Ovary (tissue), 9 donors: ENCODE measurements around the gene PRSS35. TPM values are rescaled to one million over a fixed set of nuclear protein-coding genes. Genes with fewer than 3 reads are reported as not detected.

Source experiments
- DNase-seq, 5 donors: peaks; one replicate each; pipeline ENCODE4 v3.0.0-alpha.2; 2019 to 2020
- H3K27ac ChIP-seq, 2 donors: fragments of 200-600 bp; one replicate each; pipeline versions ENCODE4 v1.5.1 to v1.8.0; 2019 to 2022
- H3K27me3 ChIP-seq: fragments of 200-600 bp; one replicate; pipeline ENCODE4 v1.8.0; 2022
- H3K36me3 ChIP-seq: fragments of 200-600 bp; sonication (generic); one replicate; pipeline ENCODE4 v1.5.1; 2019
- H3K4me1 ChIP-seq: one replicate; pipeline ENCODE4 v1.8.1; 2013; ENCODE audit warnings: mild to moderate bottlenecking, moderate library complexity; ENCODE audit not compliant: insufficient read depth
- H3K4me3 ChIP-seq: fragments of 200-600 bp; sonication (generic); one replicate; pipeline ENCODE4 v1.5.1; 2017
- H3K9me3 ChIP-seq, 2 donors: fragments of 200-600 bp in 1 of 2; sonication (generic) in 1 of 2; one replicate each; pipeline versions ENCODE4 v1.5.1 to v1.8.1; 2013 to 2019; ENCODE audit warnings: mild to moderate bottlenecking in 1 of 2, moderate library complexity in 1 of 2
- EP300 ChIP-seq: sonication (generic); formaldehyde crosslinking; IDR thresholded peaks from one replicate; pipeline ENCODE4 v1.6.1; 2017; ENCODE audit warnings: antibody characterized with exemption
- POLR2A ChIP-seq: fragments of 450-650 bp; IDR thresholded peaks from one replicate; pipeline ENCODE4 v1.6.1; 2017; ENCODE audit warnings: antibody characterized with exemption, mild to moderate bottlenecking, moderate library complexity
- WGBS, 3 donors: extraction: QIAGEN DNeasy Blood & Tissue Kit in 1 of 3; methylation state at CpG; one replicate each; pipeline versions ENCODE4 v1.1.5 to v1.1.7; 2013 to 2017; 5-methylcytosine and 5-hydroxymethylcytosine counted together
- intact Hi-C, 4 donors: fragments of 100-400 bp; cut with DNase I; formaldehyde crosslinking; loops; one replicate each; pipeline versions ENCODE4 v1.11.0 to v1.15.1; 2022 to 2023
- polyA plus RNA-seq, 2 donors: library from polyadenylated mRNA; stranded (reverse); fragments of 200-250 nt in 1 of 2; fragments of 350-450 nt in 1 of 2; fragmentation: Illumina TruSeq in 1 of 2; extraction: RNeasy Lipid Tissue Mini Kit (QIAGEN cat#74804) in 1 of 2; gene quantifications; one replicate each; pipeline ENCODE4 v1.2.3, GENCODE V29; 2013 to 2014
- total RNA-seq, 7 donors: library from RNA; depleted of rRNA in 2 of 7; stranded (reverse); fragments of >200 nt in 2 of 7; fragmentation: NEBNext Ultra II Directional in 3 of 7; extraction: Animal tissue kit (Norgen Biotek cat#: 25700) in 3 of 7; gene quantifications; one replicate each; pipeline versions ENCODE4 v1.1.0 to v1.2.4, GENCODE V29; 2016 to 2023
- TF ChIP-seq, protein P1 (sequence below), 3 donors: fragments of 450-650 bp in 2 of 3; fragments of 200-600 bp in 1 of 3; IDR thresholded peaks; one replicate each; pipeline versions ENCODE4 v1.5.1 to v1.8.0; 2016 to 2022; ENCODE audit warnings: antibody characterized with exemption in 3 of 3, mild to moderate bottlenecking in 1 of 3
- donor health status: DM: no; HTN: no; CAD: no; lungs with moderate emphysema.
- donor health status: DM: no; HTN: no; CAD: no.
- donor health status: Bipolar disorder and iron deficiency.
- donor health status: DM: yes; HTN: yes; CAD: no.
- donor health status: DM: no; HTN: no; CAD: no.
- donor health status: DM: yes; HTN: yes; CAD: no.

PRSS35 gene
- total and polyA plus RNA-seq, 9 donors = 2.4 to 11.3 (median 6.8) TPM

DNA sequence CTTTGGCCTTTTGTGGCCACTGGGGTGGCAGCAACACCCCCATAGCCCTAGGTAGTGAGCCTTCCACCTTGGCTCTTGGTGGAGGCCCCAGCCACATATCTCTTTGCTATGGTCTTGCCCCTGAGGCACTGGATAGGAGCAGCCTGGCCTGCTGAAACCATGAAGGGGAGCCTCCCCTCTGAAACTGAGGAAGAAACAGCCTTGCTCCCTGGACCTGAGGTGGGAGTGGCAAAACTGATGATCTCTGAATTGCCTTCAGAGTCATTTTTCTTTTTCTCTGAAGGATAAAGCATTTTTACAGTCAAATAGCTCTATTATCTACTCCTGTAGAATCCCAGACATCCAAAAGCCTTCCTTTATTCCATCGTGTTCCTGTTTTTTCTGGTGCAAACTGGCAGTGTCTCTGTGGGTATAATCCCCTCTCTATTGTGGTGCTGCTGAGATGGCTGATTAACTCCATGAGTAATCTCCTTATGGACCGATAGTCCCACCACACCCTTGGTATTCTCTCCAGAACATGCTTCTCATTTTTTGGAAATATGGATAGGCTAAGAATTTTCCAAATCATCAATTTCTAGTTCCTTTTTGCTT is 22.0 kb upstream of the PRSS35 start:
- no peaks in the 10 kb centered on the region for H3K4me1 ChIP-seq
- 62 to 72% (median 69%) methylated on average over 2 of the region's 2 CpGs for WGBS, 3 donors
- intact Hi-C loops = no loop called here

DNA sequence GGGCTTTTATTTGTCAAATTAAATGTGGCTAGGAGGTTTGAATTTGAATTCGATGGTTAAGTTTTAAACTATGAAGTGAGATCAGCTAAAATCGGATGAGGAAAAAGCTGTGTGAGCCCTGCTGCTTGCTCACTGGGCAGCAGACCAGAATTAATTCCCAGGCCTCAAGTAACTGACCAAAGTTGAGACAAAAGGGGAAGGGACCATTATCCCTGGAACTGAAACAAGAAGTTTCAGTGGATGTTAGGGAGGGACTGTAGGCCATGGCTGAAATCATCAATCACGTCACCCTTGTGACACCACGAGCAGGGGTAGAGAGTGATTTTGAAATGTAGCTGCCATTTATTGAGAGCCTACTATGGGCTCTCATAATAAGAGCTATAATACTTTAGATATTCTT is 7.0 kb upstream of the PRSS35 start:
- DNase-seq = no peak
- no peak overlapping the region for H3K27ac ChIP-seq
- WGBS, 3 donors = 39 to 54% (median 46%) methylated on average over 4 of the region's 4 CpGs

More for the DNA sequence above, 22.0 kb upstream of the PRSS35 start:
- no peak overlapping the region for H3K4me3 ChIP-seq
- H3K9me3 ChIP-seq = no peaks in the 10 kb centered on the region
- TF ChIP-seq, protein P1, sequence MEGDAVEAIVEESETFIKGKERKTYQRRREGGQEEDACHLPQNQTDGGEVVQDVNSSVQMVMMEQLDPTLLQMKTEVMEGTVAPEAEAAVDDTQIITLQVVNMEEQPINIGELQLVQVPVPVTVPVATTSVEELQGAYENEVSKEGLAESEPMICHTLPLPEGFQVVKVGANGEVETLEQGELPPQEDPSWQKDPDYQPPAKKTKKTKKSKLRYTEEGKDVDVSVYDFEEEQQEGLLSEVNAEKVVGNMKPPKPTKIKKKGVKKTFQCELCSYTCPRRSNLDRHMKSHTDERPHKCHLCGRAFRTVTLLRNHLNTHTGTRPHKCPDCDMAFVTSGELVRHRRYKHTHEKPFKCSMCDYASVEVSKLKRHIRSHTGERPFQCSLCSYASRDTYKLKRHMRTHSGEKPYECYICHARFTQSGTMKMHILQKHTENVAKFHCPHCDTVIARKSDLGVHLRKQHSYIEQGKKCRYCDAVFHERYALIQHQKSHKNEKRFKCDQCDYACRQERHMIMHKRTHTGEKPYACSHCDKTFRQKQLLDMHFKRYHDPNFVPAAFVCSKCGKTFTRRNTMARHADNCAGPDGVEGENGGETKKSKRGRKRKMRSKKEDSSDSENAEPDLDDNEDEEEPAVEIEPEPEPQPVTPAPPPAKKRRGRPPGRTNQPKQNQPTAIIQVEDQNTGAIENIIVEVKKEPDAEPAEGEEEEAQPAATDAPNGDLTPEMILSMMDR (IDR thresholded peaks at IDR 0.05) = no peak
- no peak for TF ChIP-seq POLR2A
- no peak for TF ChIP-seq EP300
- DNase-seq = no peak
- no peak overlapping the region for H3K27ac ChIP-seq
- H3K27me3 ChIP-seq = no peaks in the 10 kb centered on the region
- H3K36me3 ChIP-seq = no peaks in the 10 kb centered on the region

DNA sequence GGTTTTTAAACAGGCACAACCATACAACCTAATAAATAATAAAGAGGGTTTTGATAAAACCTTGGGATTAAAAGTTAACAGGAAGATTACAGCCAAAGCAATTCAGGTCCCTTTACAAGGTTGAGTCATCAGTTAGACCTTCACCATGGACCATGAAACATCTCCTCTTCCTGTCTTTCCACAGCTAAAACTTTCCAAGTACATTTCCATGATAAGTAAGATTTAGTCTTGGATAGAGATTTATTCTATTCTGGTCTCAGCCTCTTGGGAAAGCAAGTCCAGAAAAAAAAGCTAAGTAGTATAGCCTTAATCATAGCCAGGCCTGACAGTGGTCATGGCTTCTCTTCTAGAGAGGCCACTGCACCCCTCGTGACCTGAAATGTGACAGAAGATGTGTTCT is 2.9 kb upstream of the PRSS35 start:
- WGBS, 3 donors = 78 to 97% (median 84%) methylated on average over 1 of the region's 1 CpG
- TF ChIP-seq, protein P1 (IDR thresholded peaks at IDR 0.05) = no peak
- TF ChIP-seq POLR2A (no peak), EP300 (no peak)
- Histone ChIP-seq H3K36me3 (no peaks in the 10 kb centered on the region), H3K27ac (no peak overlapping the region), H3K27me3 (no peaks in the 10 kb centered on the region), H3K9me3 (no peaks in the 10 kb centered on the region), H3K4me3 (no peak overlapping the region), H3K4me1 (no peaks in the 10 kb centered on the region)
- intact Hi-C loops = no loop called here
- no peak for DNase-seq

More for the DNA sequence above, 7.0 kb upstream of the PRSS35 start:
- H3K4me3 ChIP-seq = no peak overlapping the region
- H3K9me3 ChIP-seq = no peaks in the 10 kb centered on the region
- no peaks in the 10 kb centered on the region for H3K27me3 ChIP-seq
- H3K4me1 ChIP-seq = no peaks in the 10 kb centered on the region
- intact Hi-C loops = no loop called here
- no peak for TF ChIP-seq EP300
- TF ChIP-seq, protein P1 (IDR thresholded peaks at IDR 0.05) = no peak
- TF ChIP-seq POLR2A = no peak
- no peaks in the 10 kb centered on the region for H3K36me3 ChIP-seq

DNA sequence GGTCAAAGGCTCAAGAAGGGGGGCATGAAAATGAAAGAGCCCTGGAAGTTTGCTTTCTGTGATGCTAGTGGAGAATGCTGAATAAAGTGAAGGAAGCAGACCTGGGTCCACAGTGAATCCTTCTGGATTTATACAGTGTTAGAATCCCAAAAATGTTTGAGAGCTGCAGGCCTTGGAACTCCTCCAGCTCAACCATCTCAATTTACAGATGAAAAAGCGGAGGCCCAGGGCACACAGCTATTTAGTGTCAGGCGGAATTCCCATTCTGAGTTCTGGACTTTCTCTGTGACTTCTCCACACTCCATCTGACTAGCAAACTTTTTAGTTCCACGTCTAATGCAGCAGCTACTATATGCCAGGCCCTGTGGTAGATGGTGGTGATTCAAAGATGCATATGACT is 1.5 kb upstream of the PRSS35 start:
- no peaks in the 10 kb centered on the region for H3K36me3 ChIP-seq
- TF ChIP-seq EP300 = no peak
- TF ChIP-seq POLR2A = no peak
- TF ChIP-seq, protein P1 (IDR thresholded peaks at IDR 0.05) = no peak
- H3K4me3 ChIP-seq = no peak overlapping the region
- intact Hi-C loops = loop anchor here in 2 of 4 donors (5.0 to 10.0 kb wide), 6 partner anchors 93 to 1266 kb away; partner anchors contain the start of genes DOP1A (in 2 of the 2), UBE3D (in 2 of the 2) and IBTK (in 1 of the 2)
- H3K27ac ChIP-seq = no peak overlapping the region
- H3K9me3 ChIP-seq = no peaks in the 10 kb centered on the region
- 84 to 88% (median 86%) methylated on average over 3 of the region's 3 CpGs for WGBS, 3 donors
- H3K4me1 ChIP-seq = no peaks in the 10 kb centered on the region
- H3K27me3 ChIP-seq = no peaks in the 10 kb centered on the region
- no peak for DNase-seq
